H1 (cell line): ENCODE measurements around the gene HSF2. TPM values are rescaled to one million over a fixed set of nuclear protein-coding genes. Genes with fewer than 3 reads are reported as not detected.

Experiments used
- CREB1 ChIP-seq: IDR thresholded peaks from 2 replicates; pipeline ENCODE4 v1.6.1; 2012; ENCODE audit warnings: inconsistent platforms
- HDAC2 ChIP-seq, 2 experiments: fragments of 300-600 bp in 1 of 2; sonication (generic) in 1 of 2; IDR thresholded peaks; 2 replicates each; pipeline ENCODE4 v1.6.1; 2011 to 2012; ENCODE audit warnings: low read depth in 2 of 2, low read length in 2 of 2, mild to moderate bottlenecking in 2 of 2, moderate library complexity in 2 of 2, borderline replicate concordance in 1 of 2, inconsistent platforms in 1 of 2
- JUN ChIP-seq: IDR thresholded peaks from 2 replicates; pipeline ENCODE4 v1.6.1; 2011; ENCODE audit warnings: low read depth, mild to moderate bottlenecking, improper control_type of control experiment, low read length
- SRF ChIP-seq: IDR thresholded peaks from 2 replicates; pipeline ENCODE4 v1.6.1; 2011; ENCODE audit warnings: mild to moderate bottlenecking, low read depth, low read length, moderate library complexity
- polyA plus RNA-seq, 7 experiments: library from polyadenylated mRNA; depleted of rRNA in 3 of 7; stranded (reverse) in 5 of 7; unstranded in 2 of 7; fragments of >200 nt in 5 of 7; fragments of 200-250 nt in 2 of 7; gene quantifications; 1 replicate in 5 of 7; 2 replicates in 1 of 7; 4 replicates in 1 of 7; pipeline versions ENCODE4 v1.2.1 to v1.2.3, GENCODE V29; 2011 to 2013; ENCODE audit warnings: missing spikeins in 2 of 7, mixed read lengths in 2 of 7
- total RNA-seq: library from RNA; stranded (reverse); fragmentation: NEBNext Ultra II Directional; extraction: Animal tissue kit (Norgen Biotek cat#: 25700); gene quantifications from 2 replicates; pipeline ENCODE4 v1.2.1, GENCODE V29; 2021

Gene HSF2
- total and polyA plus RNA-seq, 2 of the 8 experiments (the other 6 are each of a cell fraction or from before 2014, with no cell fraction given) = 16.3 to 18.3 TPM

DNA sequence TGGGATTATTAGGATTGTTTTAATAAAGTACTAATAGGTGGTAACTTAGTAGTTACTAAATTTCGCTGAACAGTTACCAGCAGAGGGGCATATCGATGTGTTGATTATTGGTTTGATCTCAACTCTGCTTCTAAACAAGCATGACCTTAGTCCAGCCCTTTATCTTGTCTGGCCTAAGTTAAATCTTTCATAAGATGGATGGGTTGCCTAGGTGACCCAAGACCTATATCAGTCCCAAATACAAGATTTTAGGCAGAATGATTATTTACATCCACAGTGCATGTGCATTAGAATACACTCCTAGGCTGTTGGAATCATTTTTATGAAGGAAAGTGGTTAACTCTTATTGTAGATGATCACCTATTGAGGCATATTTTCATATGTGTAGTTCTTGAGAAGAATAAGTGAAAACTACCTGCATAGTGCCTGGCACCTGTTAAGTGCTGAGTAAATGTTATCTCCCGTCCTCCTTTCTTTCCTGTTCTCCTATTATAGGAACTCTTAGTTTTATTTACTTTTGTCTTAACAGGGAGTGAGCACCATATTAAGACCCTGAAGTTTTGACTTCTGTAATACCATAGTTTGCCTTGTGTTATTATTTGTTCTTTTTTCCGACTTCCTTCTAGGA, 1.1 kb downstream of the HSF2 start (continued):
- TF ChIP-seq HDAC2 (IDR thresholded peaks at IDR 0.05; ENCODE audit: borderline replicate concordance in 1 of 2, low read depth in 2 of 2, low read length in 2 of 2) (no peak), JUN (no peak), CREB1 (no peak), SRF (no peak)
